ENCODE measurements around the gene MXI1.

Gene MXI1

DNA sequence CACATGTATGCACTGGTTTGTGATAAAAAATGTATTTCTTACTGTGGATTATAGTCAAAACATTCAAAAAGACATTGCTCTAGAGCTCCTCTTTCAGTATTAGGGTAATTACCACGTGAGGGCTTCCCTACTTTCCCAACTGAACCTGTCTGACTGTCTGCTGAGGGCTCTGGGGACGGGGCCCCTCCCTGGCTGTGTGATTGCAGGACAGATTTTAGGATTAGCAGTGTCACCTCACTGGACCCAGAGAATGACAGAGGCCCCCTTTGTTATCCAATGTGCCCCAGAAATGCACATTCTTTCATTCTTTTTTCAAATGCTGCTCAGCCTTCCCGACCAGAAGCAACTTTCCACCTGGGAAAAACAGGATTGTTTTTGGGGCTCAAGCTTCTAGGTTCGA, 43.6 kb upstream of the MXI1 start:
- no peak for TF ChIP-seq CTCF (conservative IDR thresholded peaks at IDR 0.05; ENCODE audit: control insufficient read depth, insufficient read depth, low read depth, low read length)
- no peak overlapping the region for H3K4me3 ChIP-seq (ENCODE audit: control insufficient read depth, low read depth, low read length)
- DNase-seq (ENCODE audit: low read depth), result no peak

- no peak overlapping the region for H3K4me3 ChIP-seq (ENCODE audit: control insufficient read depth, low read depth, low read length)
- DNase-seq (ENCODE audit: low read depth), result no peak
- TF ChIP-seq CTCF (conservative IDR thresholded peaks at IDR 0.05; ENCODE audit: control insufficient read depth, insufficient read depth, low read depth, low read length), result no peak
Observed at GRCh38 chr10:110165239-110165638, 42.2 kb upstream of the MXI1 start.

DNA sequence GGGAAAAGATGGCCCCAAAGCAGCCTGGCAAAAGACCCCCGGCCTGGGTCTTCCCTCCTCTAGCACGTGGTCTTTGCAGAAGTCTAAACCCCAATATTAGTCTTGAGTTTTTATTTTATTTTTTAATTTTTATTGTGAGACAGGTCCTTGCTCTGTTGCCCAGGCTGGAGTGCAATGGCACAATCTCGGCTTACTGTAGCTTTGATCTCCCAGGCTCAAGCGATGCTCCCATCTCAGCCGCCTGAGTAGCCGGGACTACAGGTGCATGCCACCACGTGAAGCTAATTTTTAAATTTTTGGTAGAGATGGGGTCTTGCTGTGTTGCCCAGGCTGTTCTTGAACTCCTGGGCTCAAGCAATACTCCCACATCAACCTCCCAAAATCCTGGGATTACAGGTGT, 40.3 kb upstream of the MXI1 start:
- TF ChIP-seq CTCF (conservative IDR thresholded peaks at IDR 0.05; ENCODE audit: control insufficient read depth, insufficient read depth, low read depth, low read length), result no peak
- H3K4me3 ChIP-seq (ENCODE audit: control insufficient read depth, low read depth, low read length), result no peak overlapping the region
- no peak for DNase-seq (ENCODE audit: low read depth)

GRCh38 chr10:110168601-110169481, 38.6 kb upstream of the MXI1 start:
- no peak for DNase-seq (ENCODE audit: low read depth)
- no peak for TF ChIP-seq CTCF (conservative IDR thresholded peaks at IDR 0.05; ENCODE audit: control insufficient read depth, insufficient read depth, low read depth, low read length)
- no peak overlapping the region for H3K4me3 ChIP-seq (ENCODE audit: control insufficient read depth, low read depth, low read length)

DNA sequence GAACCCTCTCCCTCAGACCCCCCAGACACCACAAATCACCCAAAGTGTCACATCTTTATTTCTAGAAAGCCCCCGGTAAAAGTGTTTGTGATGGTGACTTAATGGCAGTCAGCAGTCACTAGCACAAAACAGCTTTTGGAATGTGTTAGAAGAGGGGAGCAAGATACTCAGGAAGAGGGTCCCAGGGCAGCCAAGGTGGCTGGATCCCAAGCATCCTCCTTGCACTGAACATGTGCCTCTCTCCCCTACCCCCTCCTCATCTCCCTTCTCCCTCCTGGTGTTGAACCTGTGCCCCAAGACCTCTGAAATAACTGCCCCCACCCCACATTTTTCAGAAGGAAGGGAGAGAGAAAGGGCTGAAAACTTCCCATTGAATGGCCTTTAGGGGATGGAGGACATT, 37.8 kb upstream of the MXI1 start:
- DNase-seq (ENCODE audit: low read depth), result no peak
- no peak overlapping the region for H3K4me3 ChIP-seq (ENCODE audit: control insufficient read depth, low read depth, low read length)
- TF ChIP-seq CTCF (conservative IDR thresholded peaks at IDR 0.05; ENCODE audit: control insufficient read depth, insufficient read depth, low read depth, low read length), result no peak

DNA sequence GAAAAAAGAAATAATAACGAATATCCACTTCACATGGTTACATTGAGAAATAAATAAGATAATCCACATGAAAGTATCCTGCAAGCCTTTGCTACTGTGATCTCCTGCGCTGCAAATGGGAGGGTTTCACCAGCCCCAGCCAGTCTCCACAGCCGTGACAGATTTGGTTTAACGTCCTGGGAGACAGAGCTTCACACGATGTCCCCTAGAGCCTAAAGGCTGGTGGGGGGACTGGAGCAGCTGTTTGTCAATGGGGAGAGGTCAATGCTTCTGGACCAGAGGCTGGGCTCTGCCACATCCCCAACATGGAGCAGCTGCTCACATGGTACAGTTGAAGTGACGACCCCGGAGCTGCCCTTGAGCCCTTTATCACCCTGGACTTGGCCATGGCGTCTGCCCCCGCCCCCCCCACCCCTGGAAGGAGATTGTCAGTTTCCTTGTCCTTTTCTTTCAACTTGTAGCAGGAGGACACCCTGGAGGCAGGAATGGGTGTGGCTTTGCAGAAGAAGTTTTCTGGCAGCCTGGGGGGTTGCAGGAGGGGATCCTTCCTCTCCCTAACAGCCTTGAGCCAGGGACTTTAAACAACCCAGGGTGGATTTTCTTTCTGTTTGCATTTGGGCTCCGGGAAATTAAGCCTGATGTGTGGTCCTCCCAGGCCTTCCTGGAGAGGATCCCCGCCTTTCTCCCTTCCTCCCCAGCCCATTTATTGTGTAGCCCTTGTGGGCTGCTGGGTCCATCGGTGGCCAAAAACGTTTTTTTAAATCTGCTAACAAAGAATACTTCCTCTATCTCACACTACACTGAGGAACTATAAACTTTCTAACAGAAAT, 37.0 kb upstream of the MXI1 start:
- no peak for TF ChIP-seq CTCF (conservative IDR thresholded peaks at IDR 0.05; ENCODE audit: control insufficient read depth, insufficient read depth, low read depth, low read length)
- DNase-seq (ENCODE audit: low read depth), result no peak
- H3K4me3 ChIP-seq (ENCODE audit: control insufficient read depth, low read depth, low read length), result no peak overlapping the region
